ENCODE data around the gene SETSIP.
"Not testable (repeated sequence)": the region's sequence is repeated elsewhere in the genome, so short reads cannot be mapped to it uniquely, and the experiment has no call there.

SETSIP gene

DNA sequence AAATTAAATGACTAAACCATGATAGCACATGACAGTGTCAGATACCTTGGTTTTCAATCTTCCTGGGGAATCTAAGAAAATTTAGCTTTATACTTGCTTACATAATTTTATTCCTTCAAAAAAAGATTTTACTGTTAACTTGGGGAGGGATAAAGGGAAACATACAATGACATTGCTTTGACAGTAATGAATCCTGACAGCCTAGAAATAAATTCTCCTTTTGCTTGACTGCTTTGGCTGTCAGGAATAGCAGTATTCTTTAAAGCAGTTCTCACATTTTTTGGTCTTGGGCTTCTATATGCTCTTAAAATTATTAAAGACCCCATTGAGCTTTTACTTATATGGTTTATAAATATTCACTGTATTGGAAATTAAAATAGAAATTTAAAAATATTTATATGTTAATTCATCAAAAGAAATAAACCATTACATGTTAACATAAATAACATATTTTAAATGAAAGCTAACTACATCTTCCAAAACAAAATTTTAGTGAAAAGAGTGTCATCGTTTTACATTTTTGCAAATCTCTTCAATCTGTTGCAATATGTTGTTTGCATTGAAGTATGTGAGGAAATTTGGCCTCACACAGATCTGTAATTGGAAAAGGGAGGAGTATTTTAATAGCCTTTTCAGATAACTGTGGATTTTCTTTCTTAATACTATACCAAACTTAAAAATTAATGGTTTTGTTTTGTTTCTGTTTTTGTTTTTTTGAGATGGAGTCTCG, 29.3 kb downstream of the SETSIP start:
- no peak for DNase-seq

DNA sequence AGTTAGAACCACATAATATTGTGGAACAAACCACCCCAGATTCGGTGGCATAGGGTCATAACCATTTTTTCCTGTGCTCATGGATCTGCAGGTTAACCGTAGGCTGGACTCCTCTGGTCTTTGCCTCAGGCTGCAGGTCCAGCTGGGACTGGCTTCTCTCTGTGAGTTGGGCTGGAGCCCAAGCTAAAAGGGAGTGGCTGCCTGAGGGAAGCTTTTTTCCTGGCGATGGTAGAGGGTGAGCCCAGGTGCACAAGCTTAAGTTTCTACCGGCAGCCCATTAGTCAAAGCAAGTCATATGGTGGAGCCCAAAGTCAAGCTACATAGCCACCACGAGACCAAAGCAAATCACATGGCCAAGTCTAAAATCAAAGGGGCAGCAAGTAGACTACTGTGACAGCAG, 31.6 kb downstream of the SETSIP start:
- no peak for DNase-seq

DNA sequence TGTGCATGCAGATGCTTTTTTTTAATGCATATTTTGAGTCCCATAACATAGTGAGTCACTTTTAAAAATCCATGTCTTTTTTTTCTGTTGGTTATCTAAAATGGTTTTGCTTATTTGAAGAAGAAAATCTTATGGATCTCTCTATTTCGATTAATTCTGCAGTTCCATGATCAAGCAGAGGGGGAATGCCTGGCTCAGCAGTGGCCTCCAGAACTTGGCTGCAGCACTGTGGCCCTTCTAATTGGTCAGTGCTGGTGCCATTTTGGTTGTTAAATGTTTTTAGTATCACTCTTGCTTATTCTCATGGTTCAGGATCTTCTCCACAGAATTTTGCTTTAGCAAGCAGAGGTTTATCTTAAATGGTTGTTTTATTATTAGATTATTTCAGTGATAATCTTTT, 34.2 kb downstream of the SETSIP start:
- DNase-seq = no peak

DNA sequence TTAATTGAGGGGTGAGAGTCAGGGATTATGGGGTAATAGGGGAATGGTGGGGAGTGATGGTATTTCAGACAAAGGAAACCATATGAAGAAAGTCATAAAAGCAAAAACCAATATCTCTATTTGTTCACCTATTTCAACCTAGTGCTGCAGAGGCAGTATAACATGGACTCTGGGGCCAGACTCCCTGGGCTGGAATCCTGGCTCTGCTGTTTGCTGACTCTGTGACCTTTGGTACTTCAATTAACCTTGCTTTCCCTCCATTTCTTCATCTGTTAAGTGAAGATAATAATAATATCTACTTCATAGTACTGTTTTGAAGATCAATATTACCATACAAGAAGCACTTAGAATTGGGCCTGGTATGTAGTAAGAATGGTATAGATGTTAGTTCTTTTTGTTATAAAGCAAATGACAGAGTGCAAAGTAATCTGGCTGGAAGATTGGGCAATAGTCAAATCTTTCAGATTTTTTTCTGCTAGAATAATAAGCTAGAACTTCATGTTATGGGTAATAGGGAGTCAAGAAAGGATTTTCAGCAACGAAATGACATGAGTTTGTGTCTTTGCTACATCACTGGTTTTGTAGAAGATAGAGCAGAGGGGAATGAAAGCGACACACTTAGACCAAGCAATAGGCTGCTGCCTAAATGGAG, 36.4 kb downstream of the SETSIP start:
- no peak for DNase-seq

DNA sequence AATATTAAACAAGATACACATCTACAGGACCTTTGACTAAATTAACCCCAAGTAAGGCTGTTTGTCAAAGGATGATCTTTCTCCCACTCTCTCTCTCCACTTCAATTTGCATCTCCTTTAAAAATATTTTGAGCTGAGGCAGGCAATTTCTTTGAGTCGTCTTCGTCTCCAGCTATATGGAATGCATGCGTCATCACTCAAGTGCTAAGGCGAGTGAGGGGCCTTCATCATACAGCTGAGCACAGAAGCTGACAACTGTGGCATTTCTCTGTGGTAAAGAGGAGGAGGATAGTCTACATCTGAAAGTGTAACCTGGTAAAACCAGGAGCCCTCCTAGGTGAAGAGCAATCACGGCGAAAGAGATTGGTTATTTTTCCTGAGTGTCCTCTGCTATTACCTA, 37.8 kb downstream of the SETSIP start:
- DNase-seq = no peak

DNA sequence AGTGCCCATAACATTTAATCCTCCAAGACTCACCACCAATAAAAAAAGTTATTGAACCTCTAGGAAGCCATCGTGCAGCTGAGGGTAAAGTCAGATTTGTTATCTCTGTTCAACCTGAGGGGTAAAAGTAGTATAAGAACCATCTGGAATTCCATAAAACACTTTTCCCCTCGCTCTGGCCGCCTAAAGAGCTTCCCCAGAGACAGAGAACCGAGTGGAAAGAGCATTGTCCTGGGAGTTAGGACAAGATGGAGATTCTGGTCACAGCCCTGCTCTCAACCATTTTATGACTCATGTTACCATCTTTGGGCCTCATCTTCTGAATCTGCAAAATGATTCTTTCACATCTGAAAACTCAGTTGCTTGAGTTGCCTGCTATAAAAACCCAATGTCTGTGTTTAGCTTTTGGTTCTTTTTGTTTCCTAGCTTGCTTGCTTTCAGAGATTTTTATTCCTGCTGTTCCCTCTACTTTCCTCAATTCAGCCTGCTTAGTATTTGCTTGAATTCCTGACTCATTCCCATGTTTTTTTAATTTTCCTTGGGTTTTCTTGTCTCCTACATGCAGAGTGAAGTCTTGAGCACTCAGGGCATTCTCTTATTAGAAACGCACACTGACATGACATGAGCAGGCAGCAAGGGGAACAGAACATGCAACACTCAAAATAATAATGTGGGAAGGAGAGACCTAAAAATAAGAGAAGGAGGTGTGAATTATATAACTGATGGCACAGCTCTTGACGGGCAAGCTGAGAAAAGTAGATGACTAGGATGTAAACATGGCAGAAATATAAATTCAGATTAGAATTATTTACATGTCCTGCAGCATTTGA, 43.7 kb downstream of the SETSIP start:
- DNase-seq = no peak

DNA sequence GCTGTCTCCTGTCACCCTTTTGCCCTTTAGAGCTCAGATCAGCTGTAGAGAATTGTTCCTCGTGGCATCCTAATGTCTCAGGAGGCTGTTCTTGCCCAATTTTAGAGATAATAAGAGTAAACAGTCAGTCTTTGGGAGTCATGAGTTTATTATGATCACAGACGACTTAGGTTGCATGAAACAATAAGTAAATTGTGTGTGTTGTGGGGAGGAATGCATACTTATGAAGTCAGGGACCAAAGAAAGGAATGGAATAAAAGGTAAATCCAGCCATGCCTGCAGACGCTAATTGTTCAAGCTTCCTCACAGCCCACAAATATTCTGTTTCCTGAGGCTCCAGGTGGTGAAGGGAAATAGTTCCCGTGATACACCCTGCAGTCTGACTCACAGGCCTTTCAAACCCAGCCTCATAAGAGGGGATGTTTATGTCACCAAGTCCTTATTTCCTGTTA, 44.5 kb downstream of the SETSIP start:
- DNase-seq = no peak

DNA sequence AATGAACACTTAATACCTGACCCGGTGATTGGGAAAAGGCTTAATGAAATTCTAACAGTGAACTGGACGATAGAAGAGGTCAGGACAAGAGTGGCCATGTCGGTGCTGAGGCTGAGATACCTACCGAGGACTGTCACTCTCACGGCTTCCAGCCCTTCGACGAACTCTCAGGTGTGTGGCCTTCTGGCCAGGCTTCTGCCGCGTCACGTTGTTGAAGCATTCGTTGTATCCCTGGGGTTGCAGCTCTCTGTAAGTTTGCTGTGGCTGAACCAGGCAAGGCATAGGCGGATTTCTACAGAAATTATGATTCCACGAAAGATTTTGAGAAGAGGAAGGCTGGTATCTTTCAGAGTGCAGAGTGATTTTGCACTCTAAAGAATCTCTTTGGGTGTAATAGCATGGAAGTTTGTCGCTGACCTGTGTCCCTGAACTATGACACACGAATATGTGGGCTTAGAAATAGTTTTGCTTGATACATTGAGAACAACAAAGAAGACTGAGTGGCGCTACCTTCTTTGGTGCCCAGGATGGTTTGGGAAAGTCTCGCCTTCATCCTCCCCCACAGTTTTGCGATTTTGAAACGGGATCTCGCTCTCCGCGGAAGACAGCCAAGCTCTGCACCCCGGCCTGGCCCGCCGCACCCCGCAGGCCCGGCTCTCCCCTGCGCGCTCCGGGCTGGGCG, 45.8 kb downstream of the SETSIP start:
- no peak for DNase-seq

DNA sequence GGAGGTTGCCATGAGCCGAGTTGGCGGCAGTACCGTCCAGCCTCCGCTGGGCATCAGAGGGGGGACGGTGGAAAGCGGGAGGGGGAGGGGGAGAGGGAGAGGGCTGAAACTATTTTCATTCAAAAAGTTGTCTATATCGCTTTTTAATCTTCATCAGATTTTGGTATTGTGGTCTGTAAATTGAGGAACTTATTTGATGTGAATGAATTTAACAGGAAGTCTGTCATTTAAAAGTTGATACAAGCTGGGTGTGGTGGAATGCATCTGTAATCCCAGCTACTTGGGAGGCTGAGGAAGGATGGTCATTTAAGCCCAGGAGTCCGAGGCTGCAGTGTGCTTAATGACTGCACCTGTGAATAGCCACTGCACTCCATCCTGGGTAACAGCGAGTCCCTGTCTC, 48.4 kb downstream of the SETSIP start:
- no peak for DNase-seq

DNA sequence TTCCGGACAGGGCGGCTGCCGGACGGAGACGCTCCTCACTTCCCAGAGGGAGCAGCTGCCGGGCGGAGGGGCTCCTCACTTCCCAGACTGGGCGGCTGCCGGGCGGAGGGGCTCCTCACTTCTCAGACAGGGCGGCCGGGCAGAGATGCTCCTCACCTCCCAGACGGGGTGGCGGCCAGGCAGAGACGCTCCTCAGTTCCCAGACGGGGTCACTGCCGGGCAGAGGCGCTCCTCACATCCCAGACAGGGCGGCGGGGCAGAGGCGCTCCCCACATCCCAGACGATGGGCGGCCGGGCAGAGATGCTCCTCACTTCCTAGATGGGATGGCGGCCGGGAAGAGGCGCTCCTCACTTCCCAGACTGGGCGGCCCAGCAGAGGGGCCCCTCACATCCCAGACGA, 49.2 kb downstream of the SETSIP start:
- DNase-seq = not testable (repeated sequence)

Measured in OCI-M1 (cell line).